Measurements from ENCODE around the gene AMIGO3.
A peak's percentile ranks its signal among the peaks of the same experiment; 100 is the strongest.

AMIGO3 gene

GRCh38 chr3:49724586-49724985 is 5.1 kb upstream of the AMIGO3 start:
- no peak for DNase-seq

GRCh38 chr3:49723628-49724551 is 4.4 kb upstream of the AMIGO3 start, which contains the start of gene GMPPB:
GMPPB (minus strand) TSS chr3:49723951; CDS start chr3:49723726, 225 bp downstream.
- DNase-seq: peak; percentile 60

- DNase-seq: no peak
Measured at GRCh38 chr3:49723296-49723627, 3.8 kb upstream of the AMIGO3 start.

GRCh38 chr3:49722896-49723295 is 3.4 kb upstream of the AMIGO3 start:
- DNase-seq: no peak

GRCh38 chr3:49721896-49722781 is 2.7 kb upstream of the AMIGO3 start:
- DNase-seq: no peak

GRCh38 chr3:49721596-49721895 is 2.1 kb upstream of the AMIGO3 start:
- DNase-seq: no peak

- DNase-seq: no peak
Measured at GRCh38 chr3:49720855-49721595, 1.5 kb upstream of the AMIGO3 start.

GRCh38 chr3:49718858-49719213 is 648 bp downstream of the AMIGO3 start:
- DNase-seq: no peak

- DNase-seq: no peak
Measured at GRCh38 chr3:49717959-49718857, 1.3 kb downstream of the AMIGO3 start.

GRCh38 chr3:49717211-49717958 is 2.1 kb downstream of the AMIGO3 start:
- no peak for DNase-seq

GRCh38 chr3:49716691-49717210 is 2.7 kb downstream of the AMIGO3 start:
- DNase-seq: no peak

GRCh38 chr3:49716169-49716568 is 3.3 kb downstream of the AMIGO3 start:
- no peak for DNase-seq

- no peak for DNase-seq
Measured at GRCh38 chr3:49715611-49716121, 3.8 kb downstream of the AMIGO3 start.

GRCh38 chr3:49714728-49715550 is 4.5 kb downstream of the AMIGO3 start:
- no peak for DNase-seq

- DNase-seq: no peak
Measured at GRCh38 chr3:49713336-49714105, 6.0 kb downstream of the AMIGO3 start.

- no peak for DNase-seq
Measured at GRCh38 chr3:49712631-49713317, 6.7 kb downstream of the AMIGO3 start.

- DNase-seq: no peak
Measured at GRCh38 chr3:49712166-49712565, 7.3 kb downstream of the AMIGO3 start.

- DNase-seq: no peak
Measured at GRCh38 chr3:49711489-49711888, 8.0 kb downstream of the AMIGO3 start.

GRCh38 chr3:49709852-49710251 is 9.6 kb downstream of the AMIGO3 start:
- DNase-seq: no peak

All from NCI-H524 treated with DMSO at 0.1 percent for 48 hours (cell line).